ENCODE measurements around the gene CDHR3. TPM values are rescaled to one million over a fixed set of nuclear protein-coding genes. Genes with fewer than 3 reads are reported as not detected.

CDHR3 gene
- total RNA-seq, 1 donor from 2014 or later = 1.4 TPM

GRCh38 chr7:106057204-106057961, 94.3 kb downstream of the CDHR3 start:
- peak overlapping the region; percentile 32 for H2AFZ ChIP-seq (replicated peaks)
- no peaks in the 10 kb centered on the region for H4K20me1 ChIP-seq (ENCODE audit: low read depth)
- H3K36me3 Mint-ChIP-seq = no peaks in the 10 kb centered on the region

DNA sequence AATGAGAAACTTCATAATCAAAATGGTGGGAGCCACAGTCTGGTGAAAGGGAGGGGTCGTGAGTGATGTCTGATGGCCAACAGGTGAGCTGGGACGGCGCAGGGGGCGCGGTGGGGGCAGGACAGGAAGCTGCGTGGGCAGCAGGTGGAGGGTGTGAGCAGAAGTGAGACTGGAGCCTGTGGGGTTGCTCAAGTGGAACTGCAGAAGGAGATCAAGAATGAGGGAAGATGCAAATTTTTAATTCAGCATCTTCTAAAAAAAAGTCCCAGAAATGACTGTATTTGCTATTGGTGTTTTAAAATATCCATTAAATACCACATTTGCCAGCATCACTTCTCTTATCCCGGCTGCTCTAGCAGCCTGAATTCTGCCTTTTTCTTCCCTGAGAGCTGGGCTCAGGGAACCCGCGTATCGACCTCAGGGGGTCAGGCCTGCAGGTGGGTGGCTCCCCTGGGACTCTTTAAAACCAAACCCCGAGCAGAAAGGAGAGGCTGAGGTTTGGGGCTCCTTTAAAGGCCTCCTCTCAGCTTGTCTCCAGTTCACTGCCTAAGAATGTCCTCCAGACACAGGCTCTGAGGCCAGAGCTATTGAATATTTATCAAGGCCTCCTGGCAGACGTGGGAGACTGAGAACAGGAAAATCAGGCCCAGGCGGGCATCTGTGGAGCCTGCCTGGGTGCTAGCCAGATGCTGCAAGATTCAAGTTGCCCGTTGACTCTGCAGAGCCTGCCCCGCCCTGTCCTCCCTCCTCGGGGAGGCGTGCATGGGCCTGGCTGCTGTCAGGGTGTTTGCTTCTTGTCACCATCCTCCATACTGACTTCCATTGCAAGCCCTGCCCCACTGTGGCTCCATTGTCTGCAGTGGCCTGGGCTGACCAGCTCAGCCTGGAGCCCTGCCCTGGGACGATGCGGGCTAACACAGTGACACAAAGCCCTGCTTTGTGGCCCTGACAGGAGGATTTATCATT, 95.2 kb downstream of the CDHR3 start:
- Histone ChIP-seq H3K4me3 (no peak overlapping the region), H3K9ac (no peak overlapping the region), H3F3A (ENCODE audit: low read depth) (no peaks in the 10 kb centered on the region), H3K27me3 (no peaks in the 10 kb centered on the region), H4K20me1 (ENCODE audit: low read depth) (no peaks in the 10 kb centered on the region), H3K4me2 (peak overlapping the region; percentile 46), H3K4me1 (peaks cover 18% of the 10 kb centered on the region), H3K27ac (no peak overlapping the region), H2AFZ (replicated peaks) (peak overlapping the region; percentile 95), H3K36me3 (no peaks in the 10 kb centered on the region), H3K79me2 (ENCODE audit: low read depth) (no peaks in the 10 kb centered on the region), H3K9me3 (ENCODE audit: low read depth) (no peaks in the 10 kb centered on the region)
- Mint-ChIP-seq H3K27ac (peak overlapping the region; percentile 82), H3K4me3 (peak overlapping the region; percentile 6), H3K27me3 (ENCODE audit: insufficient read depth, low read depth) (peaks cover 15% of the 10 kb centered on the region), H3K9me3 (peaks cover 15% of the 10 kb centered on the region), H3K4me1 (peaks cover 47% of the 10 kb centered on the region), H3K36me3 (no peaks in the 10 kb centered on the region)
- DNase-seq (ENCODE audit: low spot score) = peak; percentile 74
- TF ChIP-seq EZH2phosphoT487 (IDR thresholded peaks at IDR 0.05) (no peak), EZH2 (IDR thresholded peaks at IDR 0.05) (no peak), CTCF (IDR thresholded peaks at IDR 0.05) (no peak)

More at GRCh38 chr7:106057204-106057961, 94.3 kb downstream of the CDHR3 start:
- H3K9ac ChIP-seq = no peak overlapping the region
- peaks cover 15% of the 10 kb centered on the region for H3K9me3 Mint-ChIP-seq
- no peak overlapping the region for H3K4me3 ChIP-seq
- H3K27me3 Mint-ChIP-seq (ENCODE audit: insufficient read depth, low read depth) = peaks cover 16% of the 10 kb centered on the region
- no peak for TF ChIP-seq CTCF (IDR thresholded peaks at IDR 0.05)
- TF ChIP-seq EZH2 (IDR thresholded peaks at IDR 0.05) = no peak
- TF ChIP-seq EZH2phosphoT487 (IDR thresholded peaks at IDR 0.05) = no peak
- no peak overlapping the region for H3K4me2 ChIP-seq
- peaks cover 14% of the 10 kb centered on the region for H3K4me1 ChIP-seq
- no peaks in the 10 kb centered on the region for H3K27me3 ChIP-seq
- H3K36me3 ChIP-seq = no peaks in the 10 kb centered on the region
- H3K9me3 ChIP-seq (ENCODE audit: low read depth) = no peaks in the 10 kb centered on the region
- H3K79me2 ChIP-seq (ENCODE audit: low read depth) = no peaks in the 10 kb centered on the region
- no peak overlapping the region for H3K27ac ChIP-seq
- H3K4me1 Mint-ChIP-seq = peaks cover 40% of the 10 kb centered on the region
- peak overlapping the region; percentile 6 for H3K4me3 Mint-ChIP-seq
- H3F3A ChIP-seq (ENCODE audit: low read depth) = no peaks in the 10 kb centered on the region
- peak overlapping the region; percentile 42 for H3K27ac Mint-ChIP-seq
- no peak for DNase-seq (ENCODE audit: low spot score)

- Histone ChIP-seq H3K27ac (no peak overlapping the region), H3K4me2 (peak overlapping the region; percentile 46), H2AFZ (replicated peaks) (peak overlapping the region; percentile 95), H3K9me3 (ENCODE audit: low read depth) (no peaks in the 10 kb centered on the region), H3K27me3 (no peaks in the 10 kb centered on the region), H3K79me2 (ENCODE audit: low read depth) (no peaks in the 10 kb centered on the region), H3K4me1 (peaks cover 20% of the 10 kb centered on the region), H3F3A (ENCODE audit: low read depth) (no peaks in the 10 kb centered on the region), H4K20me1 (ENCODE audit: low read depth) (no peaks in the 10 kb centered on the region), H3K4me3 (no peak overlapping the region), H3K36me3 (no peaks in the 10 kb centered on the region), H3K9ac (no peak overlapping the region)
- no peak overlapping the region for H3K4me3 Mint-ChIP-seq
- peaks cover 48% of the 10 kb centered on the region for H3K4me1 Mint-ChIP-seq
- H3K9me3 Mint-ChIP-seq = peaks cover 15% of the 10 kb centered on the region
- peak overlapping the region; percentile 82 for H3K27ac Mint-ChIP-seq
- no peaks in the 10 kb centered on the region for H3K36me3 Mint-ChIP-seq
- H3K27me3 Mint-ChIP-seq (ENCODE audit: insufficient read depth, low read depth) = peaks cover 12% of the 10 kb centered on the region
- TF ChIP-seq EZH2phosphoT487 (IDR thresholded peaks at IDR 0.05) (no peak), CTCF (IDR thresholded peaks at IDR 0.05) (no peak), EZH2 (IDR thresholded peaks at IDR 0.05) (no peak)
- DNase-seq (ENCODE audit: low spot score) = no peak
Observed at GRCh38 chr7:106058928-106059324, 95.9 kb downstream of the CDHR3 start.

All from neural progenitor cell (in vitro differentiated cells).